HG03103 (cell line): ENCODE data around the gene PWWP2A.
"Not testable (repeated sequence)": the region's sequence is repeated elsewhere in the genome, so short reads cannot be mapped to it uniquely, and the experiment has no call there.

ENCODE experiments used
- ATAC-seq: cut with Tn5 transposase; IDR thresholded peaks from one replicate; pipeline ENCODE4 v1.9.1; 2021; ENCODE audit warnings: low read depth; ENCODE audit not compliant: unreplicated experiment

PWWP2A gene

GRCh38 chr5:160081495-160081894, 37.8 kb downstream of the PWWP2A start:
- no peak for ATAC-seq

DNA sequence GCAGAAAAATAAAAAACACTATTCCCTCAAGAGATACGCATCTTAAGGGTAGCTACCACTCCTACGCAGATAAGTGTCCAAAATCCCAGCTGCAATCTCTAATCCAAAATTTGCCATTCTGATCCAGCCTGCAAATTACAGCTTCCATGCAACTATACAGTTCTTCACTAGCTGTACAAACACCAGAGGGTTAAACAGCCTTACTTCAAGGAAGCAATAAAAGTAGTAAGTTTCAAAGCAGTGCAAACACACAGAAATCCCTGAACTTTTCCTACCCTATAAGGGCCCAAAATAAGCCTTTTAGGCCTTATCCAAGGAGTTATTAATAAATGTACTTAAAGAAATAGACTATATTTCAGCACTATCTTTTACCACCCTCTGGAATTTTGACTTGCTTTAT, 39.5 kb downstream of the PWWP2A start:
- ATAC-seq: no peak

DNA sequence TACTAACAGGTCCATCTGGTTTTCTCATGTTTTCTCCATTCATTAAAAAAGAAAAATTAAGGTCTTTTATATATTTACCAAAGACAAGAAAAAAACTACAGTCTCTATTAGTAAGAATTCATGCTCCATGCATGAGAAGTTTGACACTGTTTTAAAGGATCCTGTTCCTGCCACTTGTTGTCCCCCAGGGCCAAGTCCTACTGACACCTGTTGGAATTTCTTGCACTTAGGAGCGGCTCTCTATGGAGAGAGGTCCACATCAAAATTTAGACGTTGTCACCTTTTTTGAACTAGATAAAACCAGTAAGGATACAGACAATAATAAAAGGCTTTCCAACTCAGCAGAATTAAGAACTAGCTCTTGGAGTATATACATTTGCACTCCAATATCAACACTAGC, 42.3 kb downstream of the PWWP2A start:
- ATAC-seq: no peak

GRCh38 chr5:160075073-160075472, 44.2 kb downstream of the PWWP2A start:
- ATAC-seq: no peak

GRCh38 chr5:160071916-160072315, 47.3 kb downstream of the PWWP2A start:
- no peak for ATAC-seq

- no peak for ATAC-seq
Measured at GRCh38 chr5:160071516-160071915, 47.7 kb downstream of the PWWP2A start.

- not testable (repeated sequence) for ATAC-seq
Measured at GRCh38 chr5:160069120-160069519, 50.1 kb downstream of the PWWP2A start.

DNA sequence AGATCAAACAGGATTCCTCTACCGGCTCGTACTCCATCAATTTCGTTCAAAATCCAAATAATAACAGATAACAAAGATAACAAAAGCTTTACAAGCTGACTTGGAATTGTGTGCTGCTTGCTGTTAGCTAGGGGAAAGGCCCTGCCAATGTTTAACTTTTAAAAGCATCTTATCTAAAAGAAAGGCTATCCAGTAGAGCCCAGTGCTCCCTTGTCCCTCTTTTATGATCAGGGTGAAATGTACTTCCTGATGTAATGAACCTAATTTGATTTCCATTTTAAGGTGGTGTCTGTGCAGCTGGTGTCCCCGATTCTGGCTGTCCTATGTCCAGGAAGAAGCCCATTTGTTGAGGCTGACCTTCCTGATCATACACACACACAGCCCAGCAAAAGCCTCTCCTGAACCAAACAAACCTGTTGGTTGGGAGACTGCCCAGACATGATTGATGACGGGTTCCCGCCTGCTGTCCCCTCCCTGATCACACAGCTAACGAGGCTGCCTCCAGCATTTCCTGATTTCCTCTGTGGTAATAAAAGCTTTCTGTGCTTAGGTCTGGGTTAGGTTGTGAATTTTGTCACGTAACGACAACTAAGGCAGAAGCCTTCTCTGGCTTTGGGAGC, 54.1 kb downstream of the PWWP2A start:
- ATAC-seq: no peak

GRCh38 chr5:160064417-160064810, 54.8 kb downstream of the PWWP2A start:
- no peak for ATAC-seq

DNA sequence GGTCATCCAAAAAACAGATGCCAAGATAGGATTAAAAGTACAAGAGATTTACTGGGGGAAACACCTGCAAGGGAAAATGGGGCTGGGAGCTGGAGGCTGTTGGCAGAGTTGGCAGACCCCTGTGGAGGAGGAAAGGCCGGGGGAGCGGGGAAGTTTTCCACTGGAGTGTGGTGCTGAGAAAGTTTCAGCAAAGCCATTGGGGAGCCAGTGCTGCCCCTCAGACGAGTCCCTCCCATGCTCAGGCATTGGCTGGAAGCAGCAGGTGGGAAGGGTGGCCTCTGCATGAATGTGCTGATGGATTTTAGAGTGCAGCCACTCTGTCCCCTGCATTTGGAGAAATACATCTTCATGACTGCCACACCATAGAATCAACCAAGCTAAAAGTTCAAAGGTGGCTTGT, 57.5 kb downstream of the PWWP2A start:
- ATAC-seq: no peak

DNA sequence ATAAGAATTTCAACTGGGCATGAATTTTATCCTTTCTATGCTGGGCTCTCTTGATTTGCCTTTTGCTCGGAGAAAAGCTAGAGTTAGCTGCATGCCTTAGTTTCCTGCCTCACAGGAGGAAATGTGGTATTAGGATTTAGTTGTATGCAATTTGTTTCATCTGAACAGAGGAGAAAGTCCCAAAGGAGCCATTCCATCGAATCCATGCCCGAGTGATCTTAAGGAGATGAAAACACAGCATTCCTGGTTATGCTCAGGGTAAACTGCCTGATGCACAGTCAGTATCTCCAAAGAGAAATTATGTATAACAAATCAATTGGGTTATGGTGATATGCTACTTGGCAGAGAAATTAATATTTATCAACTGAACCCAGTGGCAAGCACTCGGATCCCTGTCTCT, 59.2 kb downstream of the PWWP2A start:
- no peak for ATAC-seq

- no peak for ATAC-seq
Measured at GRCh38 chr5:160057256-160057655, 62.0 kb downstream of the PWWP2A start.

DNA sequence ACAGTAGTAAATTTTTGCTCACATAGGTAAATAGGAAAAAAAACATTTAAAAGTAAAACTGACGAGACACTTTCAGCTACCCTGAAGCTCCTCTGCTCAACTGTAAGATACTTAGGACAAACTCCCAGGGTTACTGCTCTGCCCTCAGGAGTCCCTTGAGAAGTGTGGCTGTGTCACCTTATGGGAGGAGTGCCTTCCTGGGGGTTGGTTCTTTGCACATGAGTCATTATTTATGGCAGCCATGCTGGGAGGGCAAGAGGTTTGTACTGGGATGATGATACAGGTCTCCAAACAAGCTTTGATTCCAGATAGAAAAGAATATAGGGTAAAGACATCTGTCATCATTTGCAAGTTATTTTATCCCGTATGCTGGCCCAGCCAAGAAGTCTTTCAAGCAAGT, 64.4 kb downstream of the PWWP2A start:
- no peak for ATAC-seq

GRCh38 chr5:160054047-160054446, 65.2 kb downstream of the PWWP2A start:
- no peak for ATAC-seq

DNA sequence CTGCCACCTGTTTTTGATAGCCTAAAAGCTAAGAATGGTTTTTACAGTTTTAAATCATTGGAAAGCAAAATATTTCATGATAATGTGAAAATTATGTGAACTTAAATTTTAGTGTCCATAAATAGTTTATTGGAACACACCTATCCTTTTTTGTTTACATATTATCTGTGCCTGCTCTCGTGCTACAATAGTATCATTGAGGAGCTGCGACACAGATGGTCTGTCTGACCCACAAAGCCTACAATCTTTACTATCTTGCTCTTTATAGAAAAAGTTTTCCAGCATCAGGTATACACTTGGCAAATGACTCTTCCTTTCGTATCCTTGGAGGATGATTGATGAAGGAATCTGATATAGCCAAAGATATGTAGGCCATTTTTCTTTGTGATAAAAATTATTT, 70.2 kb downstream of the PWWP2A start:
- ATAC-seq: no peak

DNA sequence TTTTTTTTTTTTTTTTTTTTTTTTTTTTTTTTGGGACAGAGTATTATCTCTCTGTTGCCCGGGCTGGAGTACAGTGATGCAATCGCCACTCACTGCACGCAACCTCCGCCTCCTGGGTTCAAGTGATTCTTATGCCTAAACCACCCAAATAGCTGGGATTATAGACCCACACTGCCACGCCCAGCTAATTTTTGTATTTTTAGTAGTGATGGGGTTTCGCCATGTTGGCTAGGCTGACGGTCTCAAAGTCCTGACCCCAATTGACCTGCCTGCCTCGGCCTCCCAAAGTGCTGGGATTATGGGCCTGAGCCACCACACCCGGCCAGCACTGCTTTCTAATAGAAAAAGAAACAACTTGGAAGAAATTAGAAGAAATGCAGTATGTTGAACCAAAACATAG, 71.1 kb downstream of the PWWP2A start:
- ATAC-seq: no peak

- ATAC-seq: no peak
Measured at GRCh38 chr5:160047423-160047822, 71.8 kb downstream of the PWWP2A start.

- no peak for ATAC-seq
Measured at GRCh38 chr5:160044967-160045366, 74.3 kb downstream of the PWWP2A start.

DNA sequence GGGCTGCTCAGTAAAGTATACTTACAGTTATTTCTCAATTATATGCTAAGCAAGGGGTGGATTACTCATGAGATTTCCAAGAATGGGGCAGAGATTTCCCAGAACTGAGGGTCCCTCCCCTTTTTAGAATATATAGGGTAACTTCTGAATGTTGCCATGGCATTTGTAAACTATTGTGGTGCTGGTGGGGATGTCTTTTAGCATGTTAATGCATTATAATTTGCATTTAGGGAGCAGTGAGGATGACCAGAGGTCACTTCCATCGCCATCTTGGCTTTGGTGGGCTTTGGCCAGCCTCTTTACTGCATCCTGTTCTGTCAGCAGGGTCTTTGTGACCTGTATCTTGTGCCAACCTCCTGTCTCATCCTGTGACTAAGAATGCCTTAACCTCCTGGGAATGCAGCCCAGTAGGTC, 74.9 kb downstream of the PWWP2A start:
- ATAC-seq: no peak

DNA sequence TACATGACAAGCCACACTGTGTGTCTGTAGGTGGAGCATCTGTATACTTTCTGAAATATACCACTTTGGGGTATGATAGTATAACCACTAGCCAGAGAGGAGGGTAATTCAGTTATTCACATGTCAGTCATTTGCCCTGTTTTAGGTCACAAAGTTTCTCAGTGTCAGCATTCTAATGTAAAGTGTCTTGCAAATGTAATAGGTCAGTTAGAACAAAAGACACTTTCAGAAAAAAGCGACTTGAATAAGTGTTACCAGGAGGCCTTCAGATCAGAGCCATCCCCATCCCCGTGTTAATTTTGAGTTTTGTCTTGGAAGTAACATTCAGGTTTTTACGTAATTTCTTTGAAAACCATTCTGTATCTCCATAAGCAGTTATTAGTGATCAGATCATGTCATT, 76.6 kb downstream of the PWWP2A start:
- ATAC-seq: no peak
